GM19395 (cell line): Measurements from ENCODE around the gene CFAP251.
"Not testable (repeated sequence)": the region's sequence is repeated elsewhere in the genome, so short reads cannot be mapped to it uniquely, and the experiment has no call there.

Source experiments
- ATAC-seq: cut with Tn5 transposase; IDR thresholded peaks from one replicate; pipeline ENCODE4 v1.9.1; 2021; ENCODE audit warnings: mild to moderate bottlenecking, moderate library complexity; ENCODE audit not compliant: unreplicated experiment

The CFAP251 gene

DNA sequence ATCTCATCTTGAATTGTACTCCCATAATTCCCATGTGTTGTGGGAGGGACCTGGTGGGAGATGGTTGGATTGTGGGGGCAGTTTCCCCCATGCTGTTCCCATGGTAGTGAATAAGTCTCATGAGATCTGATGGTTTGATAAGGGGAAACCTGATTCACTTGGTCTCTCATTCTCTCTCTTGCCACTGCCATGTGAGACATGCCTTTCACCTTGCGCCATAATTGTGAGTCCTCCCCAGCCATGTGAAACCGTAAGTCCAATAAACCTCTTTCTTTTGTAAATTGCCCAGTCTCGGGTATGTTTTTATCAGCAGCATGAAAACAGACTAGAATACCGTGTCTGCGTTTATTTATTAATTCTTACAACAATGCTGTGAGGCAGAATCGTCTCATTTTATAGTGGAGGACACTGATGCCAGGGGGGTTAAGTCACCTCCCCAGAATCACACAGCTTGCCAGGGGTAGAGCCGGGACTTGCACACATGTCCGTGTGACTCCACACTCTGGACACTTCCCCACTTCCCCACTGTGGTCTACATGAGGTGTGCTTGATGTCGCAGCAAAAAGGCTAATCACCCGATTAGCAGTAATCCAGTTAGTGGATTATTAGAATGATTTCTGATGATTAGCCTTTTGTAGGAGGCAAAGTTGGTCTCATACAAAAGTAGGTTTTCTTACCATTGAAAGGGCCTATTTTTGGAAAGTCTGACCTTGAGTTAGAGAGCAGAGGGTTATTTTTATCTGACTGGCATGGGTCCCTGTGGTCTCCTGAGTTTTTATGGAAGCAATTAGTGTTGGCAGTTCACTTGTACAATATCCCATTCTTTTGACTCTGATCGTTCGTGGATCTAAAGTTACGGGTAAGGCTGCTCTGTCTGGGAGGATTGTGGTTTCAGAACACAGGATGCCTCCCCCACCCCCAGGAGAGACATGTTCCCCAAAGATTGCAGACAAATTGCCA lies 55.9 kb downstream of the CFAP251 start:
- no peak for ATAC-seq

DNA sequence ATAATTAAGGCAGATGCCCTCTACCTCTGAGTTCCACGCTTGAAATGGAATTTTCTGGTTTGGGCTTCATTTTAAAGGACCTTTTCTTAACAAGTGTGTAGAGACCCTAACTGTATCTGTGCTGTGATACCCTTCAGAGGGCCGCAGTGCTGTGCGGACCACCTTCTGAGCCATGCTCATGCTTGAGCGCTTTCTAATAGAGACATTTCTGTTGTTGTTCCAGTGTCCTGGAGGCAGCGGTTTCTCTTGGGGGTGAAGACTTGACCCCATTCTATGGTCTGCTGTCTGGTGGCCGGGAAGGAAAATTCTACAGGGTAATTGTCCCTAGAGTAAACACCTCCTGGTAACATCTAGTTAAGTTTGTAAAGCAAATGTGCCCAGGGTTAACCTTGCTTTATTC lies 56.6 kb downstream of the CFAP251 start:
- ATAC-seq: no peak

DNA sequence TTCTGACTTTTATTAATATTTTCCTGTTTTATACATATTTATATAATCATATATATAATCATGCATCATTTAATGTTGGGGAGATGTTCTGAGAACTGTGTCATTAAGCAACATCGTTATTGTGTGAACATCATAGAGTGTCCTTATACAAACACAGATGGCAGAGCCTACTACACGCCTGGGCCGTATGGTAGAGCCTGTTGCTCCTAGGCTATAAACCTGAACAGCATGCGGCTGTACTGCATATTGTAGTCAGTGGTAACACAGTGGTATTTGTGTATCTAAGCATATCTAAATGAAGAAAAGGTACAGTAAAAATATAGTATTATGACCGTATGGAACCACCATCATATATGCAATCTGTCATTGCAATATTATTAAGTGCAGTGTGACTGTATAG lies 58.6 kb downstream of the CFAP251 start:
- no peak for ATAC-seq

DNA sequence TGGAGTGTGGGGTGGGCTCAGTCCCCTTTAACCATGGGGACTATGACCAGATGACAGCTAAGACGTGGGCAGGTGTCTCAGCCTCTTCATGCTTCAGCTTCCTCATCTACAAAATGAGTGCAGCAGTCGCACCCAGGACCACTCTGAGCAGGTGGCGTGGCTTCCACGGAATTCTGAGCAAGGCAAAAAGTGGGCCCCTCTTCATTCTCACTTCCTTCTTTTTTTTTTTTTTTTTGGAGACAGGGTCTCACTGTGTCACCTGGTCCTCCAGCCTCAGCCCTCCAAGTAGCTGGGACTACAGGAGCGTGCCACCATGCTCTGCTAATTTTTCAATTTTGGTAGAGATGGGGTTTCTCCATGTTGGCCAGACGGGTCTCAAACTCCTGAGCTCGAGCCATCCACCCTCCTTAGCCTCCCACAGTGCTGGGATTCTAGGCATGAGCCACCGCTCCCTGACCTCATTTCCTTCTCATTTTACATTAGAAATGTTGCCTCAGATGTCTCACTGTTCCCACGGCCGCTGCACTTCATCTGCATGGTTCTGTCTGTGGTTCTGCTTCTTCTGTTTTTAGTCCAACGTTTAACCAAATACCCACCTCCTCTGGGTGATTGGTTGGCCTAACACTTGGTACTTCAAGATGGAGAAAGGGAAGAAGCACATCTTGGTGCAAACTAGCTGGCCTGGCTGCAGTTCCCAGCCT lies 61.9 kb downstream of the CFAP251 start:
- peak; percentile 70 for ATAC-seq

DNA sequence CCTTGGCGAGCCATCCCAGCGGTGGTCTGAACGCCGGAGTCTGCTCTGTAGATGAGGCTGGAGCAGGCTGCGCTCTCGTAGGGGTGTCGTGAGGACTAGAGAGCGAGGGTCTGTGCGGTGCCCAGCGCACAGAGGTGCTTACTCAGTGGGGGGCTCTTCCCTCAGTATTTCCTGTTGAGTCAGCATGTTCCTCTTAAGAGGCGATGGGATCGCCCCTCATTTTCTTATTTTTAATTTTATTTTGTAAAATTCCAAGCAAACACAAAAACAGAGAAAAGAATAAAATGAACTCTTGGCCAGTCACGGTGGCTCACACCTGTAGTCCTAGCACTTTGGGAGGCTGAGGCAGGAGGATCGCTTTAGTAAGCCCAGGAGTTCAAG lies 62.5 kb downstream of the CFAP251 start:
- ATAC-seq: peak; percentile 18

DNA sequence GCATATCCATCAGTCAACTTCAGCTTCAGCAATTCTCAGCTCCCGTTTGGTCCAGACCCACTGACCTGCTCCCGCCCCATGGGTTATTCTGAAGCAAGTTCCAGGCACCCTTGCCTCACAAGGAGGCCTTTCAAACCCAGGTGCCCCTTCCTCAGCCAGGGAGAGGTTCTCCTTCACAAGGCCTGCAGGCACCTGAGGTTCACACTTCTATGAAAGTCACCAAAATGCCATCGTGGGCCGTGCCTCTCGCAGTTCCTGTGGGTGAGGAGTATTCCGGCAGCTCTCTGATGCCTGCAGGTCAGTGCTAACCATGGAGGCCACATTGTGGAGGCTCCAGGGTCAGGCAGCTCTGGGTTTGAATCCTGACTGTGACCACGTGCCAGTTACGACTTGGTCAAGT lies 63.1 kb downstream of the CFAP251 start:
- ATAC-seq: no peak

DNA sequence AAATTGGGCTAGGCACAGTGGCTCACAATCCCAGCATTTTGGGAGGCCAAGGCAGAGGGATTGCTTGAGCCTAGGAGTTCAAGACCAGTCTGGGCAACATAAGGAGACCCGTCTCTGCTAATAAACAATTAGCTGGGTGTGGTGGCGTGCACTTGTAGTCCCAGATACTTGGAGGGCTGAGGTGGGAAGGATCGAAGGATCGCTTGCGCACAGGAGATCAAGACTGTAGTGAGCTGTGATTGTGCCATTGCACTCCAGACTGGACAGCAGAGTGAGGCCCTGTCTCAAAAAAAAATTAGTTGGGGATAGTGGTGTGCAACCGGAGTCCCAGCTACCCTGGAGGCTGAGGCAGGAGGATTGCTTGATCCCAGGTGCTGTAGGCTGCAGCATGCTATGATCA lies 64.6 kb downstream of the CFAP251 start:
- no peak for ATAC-seq

DNA sequence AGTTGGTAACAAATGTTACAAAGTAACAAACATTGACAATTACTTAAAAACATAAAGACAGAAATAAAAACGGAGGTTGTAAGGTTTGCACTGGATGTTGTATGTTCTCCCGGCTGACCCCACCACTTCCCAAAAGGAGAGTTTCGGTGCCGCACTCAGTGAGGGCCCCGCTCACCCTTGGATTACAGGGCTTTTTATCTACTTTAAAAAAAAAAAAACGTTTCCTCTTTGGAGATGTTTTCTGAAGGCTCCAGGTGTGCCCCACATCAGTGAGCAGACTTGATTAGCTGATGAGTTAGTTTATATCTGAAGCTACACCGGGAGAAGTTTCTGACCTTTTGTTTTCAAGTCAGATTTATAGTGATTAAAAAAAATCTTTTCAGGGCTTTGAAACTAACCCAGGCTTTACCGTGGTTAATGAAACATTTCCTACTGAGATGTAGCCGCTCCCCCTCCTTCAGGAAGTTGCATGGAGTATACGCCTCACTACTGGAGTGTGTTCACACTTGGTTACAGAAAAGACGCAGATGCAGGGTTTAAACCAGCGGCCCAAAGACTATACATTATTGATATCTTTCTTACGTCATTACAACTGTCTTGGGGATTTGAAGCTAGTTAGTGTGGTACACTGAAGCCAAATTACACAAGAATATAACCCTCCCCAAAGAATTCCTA lies 65.3 kb downstream of the CFAP251 start:
- no peak for ATAC-seq

DNA sequence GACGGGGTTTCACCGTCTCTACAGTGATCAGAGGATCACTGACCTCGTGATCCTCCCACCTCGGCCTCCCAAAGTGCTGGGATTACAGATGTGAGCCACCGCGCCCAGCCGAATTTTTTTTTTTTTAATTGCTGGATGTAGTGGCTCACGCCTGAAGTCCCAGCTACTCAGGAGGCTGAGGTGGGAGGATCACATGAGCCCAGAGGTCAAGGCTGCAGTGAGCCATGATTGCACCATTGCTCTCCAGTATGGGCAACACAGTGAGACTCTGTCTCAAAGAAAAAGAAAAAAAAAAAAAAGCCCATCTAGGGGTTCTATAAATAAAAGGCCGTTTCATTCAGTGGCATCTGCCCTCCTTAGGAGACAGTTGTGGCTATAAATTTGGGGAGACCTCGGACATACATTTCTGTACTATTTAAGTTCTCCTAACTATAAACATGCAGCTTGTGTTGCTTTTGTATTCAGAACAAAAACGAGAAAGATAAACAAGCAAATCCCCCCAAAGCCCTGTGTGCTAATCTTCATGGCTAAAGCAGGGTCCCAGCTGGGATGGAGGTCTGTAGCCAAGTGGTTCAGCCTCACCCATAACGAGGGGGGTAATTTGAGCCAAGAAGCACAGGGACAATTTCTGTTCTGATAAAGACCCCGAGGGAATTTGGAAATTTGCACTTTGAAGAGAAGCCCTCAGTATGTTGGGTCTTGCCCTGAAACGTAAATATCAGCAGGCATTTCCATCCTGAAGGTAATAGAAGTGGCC lies 68.3 kb downstream of the CFAP251 start:
- no peak for ATAC-seq

DNA sequence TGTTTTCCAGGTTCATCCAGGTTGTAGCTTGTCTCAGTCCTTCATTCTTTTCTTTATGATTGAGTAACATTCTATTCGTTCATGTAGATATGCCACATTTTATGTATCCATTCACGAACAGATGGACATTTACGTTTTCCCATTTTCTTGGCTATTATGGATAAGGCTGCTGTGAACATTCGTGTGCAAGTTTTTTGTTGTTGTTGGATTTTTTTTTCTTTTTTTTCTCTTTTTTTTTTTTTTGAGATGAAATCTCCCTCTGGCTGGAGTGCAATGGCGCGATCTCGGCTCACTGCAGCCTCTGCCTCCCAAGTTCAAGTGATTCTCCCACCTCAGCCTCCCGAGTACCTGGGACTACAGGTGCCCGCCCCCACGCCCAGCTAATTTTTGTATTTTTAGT lies 70.1 kb downstream of the CFAP251 start:
- ATAC-seq: not testable (repeated sequence)

DNA sequence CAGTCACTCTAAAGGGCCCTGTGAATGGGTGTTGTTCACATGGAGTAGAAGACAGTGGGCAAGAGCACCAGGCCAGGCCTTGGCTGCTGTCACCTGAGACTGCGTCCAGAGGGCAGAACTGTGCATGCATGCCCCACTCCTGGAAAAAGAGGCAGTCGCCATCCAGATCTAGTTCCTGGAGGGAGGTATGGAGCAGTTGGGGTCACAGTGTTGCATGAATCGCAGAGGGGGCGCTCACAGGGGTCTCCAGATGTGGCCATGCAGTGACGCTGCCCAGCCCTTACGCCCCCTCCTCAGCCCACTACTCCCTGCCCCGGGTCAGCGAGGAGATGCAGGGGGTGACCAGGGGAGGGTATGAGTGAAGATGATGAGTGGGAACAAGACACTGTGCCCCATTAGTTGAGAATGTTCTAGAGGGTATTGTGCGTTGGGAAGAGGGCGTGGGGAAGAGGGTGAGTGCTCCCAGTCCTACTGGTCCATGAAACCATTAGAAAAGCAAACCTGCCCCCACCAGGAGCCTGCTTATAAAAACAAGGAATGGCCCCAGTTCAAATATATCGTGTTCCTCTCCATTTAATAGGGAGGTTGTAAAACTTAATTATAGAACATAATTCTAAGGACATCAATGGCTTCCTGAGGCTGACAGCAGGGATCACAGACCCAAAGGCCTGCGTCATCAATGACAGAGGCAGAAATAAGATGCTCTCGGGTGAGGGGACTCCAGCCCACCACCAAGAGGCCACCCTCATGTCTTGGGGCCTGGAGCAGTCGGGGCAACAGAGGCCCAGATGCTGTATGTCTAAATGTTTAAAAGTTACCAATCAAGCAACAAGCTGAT lies 71.1 kb downstream of the CFAP251 start:
- ATAC-seq: no peak

DNA sequence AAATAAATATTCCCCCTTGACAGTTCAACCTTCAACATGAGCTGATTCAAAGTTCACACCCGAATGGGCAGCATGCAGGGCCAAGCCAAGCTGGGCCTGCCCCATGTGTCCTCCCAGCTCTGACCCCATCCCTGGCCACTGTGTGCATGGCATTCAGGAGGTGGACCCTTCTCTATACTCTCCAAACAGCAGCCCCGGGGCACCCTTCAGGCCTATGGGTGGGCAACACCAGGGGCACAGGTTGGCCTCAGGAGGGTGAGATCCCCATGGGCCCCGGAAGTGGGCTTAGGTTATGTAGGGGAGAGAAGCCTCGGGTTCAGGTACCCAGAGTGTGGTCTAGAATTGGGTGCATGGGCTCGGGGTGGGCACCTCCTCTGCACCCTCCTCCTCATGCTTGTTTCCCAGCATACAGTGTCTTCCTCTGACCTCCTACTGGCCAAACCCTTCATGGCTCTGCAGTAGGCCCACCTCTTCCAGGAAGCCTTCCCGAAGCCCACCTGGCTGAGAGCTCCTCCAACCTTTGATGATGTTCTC lies 71.8 kb downstream of the CFAP251 start:
- ATAC-seq: no peak

DNA sequence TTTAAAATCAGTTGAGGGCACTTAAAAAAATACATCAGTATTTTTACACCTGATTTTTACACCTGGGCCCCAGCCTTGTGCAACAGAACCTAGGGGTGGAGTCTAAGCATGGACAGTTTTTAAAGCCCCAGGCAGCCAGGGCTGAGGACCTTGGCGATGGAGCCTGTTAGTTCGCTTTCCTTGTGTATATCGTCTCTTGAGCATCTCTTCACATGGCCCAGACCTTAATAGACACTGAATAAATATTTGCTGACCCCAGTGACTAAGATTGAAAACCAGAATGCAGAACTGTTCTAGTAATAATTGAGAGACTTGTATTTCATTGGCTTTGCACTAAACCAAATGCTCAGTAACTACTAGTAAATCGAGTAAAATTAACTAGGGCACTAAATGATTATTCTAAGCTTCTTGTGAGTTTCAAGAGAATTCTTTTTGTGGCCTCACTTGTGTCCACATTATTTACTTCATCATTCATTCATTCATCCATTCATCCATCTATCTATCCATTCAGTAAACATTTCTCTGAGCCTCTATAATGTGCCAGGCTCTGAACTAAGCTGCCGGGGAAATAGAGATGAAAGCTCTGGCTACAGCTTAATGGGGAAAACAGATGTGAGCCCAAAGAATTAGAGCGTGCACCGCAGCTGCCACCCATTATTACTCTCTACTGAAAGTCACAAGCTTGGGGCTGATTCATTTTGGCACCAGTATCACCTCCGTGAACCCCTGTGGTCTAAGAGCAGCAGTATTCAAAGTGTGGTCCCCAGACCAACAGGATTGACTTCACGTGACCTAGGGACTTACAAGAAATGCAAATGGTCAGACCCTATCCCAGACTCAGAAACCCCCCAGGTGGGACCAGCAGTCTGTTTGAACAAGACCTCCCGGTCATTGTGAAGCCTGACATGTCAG lies 72.6 kb downstream of the CFAP251 start:
- ATAC-seq: peak; percentile 79

DNA sequence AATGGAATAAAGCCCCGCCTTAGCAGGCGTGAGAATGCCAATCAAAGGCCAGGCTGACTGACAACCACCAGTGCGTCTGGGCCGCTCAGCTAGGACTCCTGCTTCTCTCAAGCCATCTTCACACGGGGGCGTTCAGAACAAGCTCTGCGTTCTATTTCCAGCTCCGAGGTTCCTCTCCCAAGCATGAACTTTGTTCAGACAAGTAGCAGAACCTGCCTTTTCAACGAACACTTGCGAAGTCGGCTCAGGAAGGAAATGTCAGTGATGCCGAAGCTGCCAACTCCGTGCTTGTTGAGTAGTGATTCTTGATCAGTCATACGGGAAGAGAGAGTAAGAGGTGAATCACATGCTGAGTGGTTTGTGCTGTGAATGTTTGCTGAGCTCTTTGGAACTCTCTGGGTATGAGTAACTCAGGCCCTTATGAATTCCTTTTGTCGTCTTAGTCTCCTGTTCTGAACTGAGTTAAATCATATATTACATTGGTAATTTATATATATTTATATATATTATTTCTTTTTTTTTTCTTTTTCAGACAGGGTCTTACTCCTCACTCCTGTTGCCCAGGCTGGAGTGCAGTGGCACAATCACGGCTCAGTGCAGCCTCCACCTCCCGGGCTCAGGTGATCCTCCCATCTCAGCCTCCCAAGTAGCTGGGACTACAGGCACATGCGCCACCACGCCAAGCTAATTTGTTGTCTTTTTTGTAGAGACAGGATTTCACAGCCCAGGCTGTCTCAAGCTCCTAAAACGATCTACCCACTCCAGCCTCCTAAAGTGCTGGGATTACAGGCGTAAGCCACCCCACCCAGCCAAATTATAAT lies 73.9 kb downstream of the CFAP251 start:
- ATAC-seq: peak; percentile 79

DNA sequence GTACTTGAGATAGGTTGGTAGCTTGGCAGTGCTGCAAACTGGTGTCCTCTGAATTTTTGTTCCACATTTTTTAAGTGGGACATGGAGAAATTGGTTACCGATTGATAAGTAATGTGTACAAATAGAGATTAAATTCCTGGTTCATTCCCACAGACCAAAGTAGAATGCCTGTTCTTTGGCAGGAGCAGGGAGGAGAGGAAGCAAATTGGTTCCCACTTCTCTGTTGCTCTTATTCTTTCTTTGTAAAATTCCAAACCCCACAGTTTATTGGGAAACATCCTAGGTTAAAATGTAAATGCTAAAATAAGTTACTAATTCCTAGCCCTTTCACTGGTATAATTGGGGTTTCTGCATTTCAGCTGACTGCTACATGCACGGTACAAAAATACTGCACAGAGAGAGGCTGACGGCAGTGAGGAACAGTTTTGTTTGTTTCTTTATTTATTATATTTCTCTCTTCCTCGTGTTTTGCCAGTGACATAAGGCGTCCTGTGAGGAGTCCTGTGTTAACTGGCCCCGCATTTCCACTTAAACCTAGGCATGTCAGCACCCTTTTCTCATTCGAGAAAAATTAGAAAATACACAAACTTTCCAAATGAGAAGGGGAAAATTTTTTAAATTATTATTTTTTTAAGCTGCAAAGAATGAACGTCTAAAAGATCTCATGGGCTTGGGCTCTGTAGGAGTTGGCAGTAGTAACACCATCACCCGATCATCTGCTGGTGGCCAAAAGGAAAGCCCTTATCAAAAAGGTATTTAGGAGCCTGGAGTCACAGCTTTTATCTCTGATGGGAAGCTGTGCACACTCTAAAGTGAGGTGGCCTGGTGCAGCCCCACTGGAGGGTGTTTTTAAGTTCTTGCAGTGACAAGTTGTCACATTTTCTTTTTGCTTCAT lies 77.9 kb downstream of the CFAP251 start:
- no peak for ATAC-seq

DNA sequence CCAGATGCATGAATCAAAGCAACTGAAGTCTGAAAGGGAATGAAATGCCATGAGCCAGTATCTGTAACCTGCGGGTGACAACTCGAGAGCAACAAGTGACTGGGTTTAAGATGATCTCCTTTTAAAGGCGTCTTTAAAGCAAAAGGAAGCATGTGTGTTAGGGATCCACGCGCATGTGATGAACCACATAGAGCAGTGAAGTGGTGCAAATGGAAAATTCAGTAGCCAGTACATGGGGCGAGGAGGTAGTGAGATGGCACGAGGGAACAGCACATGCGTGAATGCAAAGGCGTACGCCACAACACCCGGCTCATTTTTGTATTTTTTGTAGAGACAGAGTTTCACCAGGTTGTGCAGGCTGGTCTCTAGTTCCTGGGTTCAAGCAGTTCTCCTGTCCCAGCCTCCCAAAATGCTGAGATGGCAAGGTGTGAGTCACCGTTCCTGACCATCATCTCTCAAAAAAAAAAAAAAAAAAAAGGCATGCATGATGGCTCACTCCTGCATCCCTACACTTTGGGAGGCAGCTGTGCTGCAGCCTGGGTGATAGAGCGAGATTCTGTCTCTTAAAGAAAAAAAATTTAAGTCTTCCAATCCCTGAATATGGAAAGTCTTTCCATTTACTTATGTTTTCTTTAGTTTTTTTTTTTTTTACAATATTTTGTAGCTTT lies 78.7 kb downstream of the CFAP251 start:
- no peak for ATAC-seq
